ENCODE results near the gene EXOC3L4.

DNA sequence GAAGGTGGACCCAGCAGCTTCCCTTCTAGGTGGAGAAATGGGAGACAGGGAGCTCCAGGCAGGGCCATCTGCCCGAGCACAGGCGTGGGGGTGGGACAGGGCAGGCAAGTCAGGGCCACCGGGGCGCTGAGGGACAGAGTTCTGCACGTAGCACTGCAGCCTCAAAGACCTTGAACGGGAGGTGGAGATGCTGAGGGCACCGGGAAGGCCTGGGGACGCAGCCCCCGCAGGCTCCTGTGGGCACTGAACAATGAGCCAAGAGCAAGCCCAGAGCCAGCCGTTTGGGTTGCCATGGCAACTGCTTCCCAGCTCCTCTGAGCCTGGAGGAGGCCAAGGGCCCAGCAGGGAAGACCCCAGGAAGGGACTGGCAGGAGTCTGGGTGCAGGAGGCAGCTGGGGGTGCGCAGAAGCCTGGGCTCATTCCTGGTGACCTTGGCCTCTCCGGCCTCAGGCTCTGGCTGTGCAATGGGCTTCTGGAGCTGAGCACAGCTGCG lies 7.1 kb upstream of the EXOC3L4 start:
- TF ChIP-seq, protein P1, sequence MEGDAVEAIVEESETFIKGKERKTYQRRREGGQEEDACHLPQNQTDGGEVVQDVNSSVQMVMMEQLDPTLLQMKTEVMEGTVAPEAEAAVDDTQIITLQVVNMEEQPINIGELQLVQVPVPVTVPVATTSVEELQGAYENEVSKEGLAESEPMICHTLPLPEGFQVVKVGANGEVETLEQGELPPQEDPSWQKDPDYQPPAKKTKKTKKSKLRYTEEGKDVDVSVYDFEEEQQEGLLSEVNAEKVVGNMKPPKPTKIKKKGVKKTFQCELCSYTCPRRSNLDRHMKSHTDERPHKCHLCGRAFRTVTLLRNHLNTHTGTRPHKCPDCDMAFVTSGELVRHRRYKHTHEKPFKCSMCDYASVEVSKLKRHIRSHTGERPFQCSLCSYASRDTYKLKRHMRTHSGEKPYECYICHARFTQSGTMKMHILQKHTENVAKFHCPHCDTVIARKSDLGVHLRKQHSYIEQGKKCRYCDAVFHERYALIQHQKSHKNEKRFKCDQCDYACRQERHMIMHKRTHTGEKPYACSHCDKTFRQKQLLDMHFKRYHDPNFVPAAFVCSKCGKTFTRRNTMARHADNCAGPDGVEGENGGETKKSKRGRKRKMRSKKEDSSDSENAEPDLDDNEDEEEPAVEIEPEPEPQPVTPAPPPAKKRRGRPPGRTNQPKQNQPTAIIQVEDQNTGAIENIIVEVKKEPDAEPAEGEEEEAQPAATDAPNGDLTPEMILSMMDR (IDR thresholded peaks at IDR 0.05; ENCODE audit: insufficient read depth, low read length): no peak
- TF ChIP-seq POLR2AphosphoS5 (IDR thresholded peaks at IDR 0.05; ENCODE audit: low read depth): no peak
- TF ChIP-seq, protein P2, sequence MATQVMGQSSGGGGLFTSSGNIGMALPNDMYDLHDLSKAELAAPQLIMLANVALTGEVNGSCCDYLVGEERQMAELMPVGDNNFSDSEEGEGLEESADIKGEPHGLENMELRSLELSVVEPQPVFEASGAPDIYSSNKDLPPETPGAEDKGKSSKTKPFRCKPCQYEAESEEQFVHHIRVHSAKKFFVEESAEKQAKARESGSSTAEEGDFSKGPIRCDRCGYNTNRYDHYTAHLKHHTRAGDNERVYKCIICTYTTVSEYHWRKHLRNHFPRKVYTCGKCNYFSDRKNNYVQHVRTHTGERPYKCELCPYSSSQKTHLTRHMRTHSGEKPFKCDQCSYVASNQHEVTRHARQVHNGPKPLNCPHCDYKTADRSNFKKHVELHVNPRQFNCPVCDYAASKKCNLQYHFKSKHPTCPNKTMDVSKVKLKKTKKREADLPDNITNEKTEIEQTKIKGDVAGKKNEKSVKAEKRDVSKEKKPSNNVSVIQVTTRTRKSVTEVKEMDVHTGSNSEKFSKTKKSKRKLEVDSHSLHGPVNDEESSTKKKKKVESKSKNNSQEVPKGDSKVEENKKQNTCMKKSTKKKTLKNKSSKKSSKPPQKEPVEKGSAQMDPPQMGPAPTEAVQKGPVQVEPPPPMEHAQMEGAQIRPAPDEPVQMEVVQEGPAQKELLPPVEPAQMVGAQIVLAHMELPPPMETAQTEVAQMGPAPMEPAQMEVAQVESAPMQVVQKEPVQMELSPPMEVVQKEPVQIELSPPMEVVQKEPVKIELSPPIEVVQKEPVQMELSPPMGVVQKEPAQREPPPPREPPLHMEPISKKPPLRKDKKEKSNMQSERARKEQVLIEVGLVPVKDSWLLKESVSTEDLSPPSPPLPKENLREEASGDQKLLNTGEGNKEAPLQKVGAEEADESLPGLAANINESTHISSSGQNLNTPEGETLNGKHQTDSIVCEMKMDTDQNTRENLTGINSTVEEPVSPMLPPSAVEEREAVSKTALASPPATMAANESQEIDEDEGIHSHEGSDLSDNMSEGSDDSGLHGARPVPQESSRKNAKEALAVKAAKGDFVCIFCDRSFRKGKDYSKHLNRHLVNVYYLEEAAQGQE (IDR thresholded peaks at IDR 0.05; ENCODE audit: insufficient replicate concordance, low read depth): no peak
- TF ChIP-seq SPI1 (IDR thresholded peaks at IDR 0.05; ENCODE audit: borderline replicate concordance, low read depth): no peak
- TF ChIP-seq GABPA (IDR thresholded peaks at IDR 0.05; ENCODE audit: low read depth): no peak

Data from HL-60 (cell line).